H9 (cell line): ENCODE results near the gene CFAP77. TPM values are rescaled to one million over a fixed set of nuclear protein-coding genes. Genes with fewer than 3 reads are reported as not detected.

Experiments used
- DNase-seq: peaks from one replicate; pipeline ENCODE4 v3.0.0-alpha.2; 2017
- H2AFZ ChIP-seq: one replicate; pipeline ENCODE4 v1.6.1; 2013; ENCODE audit warnings: mild to moderate bottlenecking, low read length, control low read depth, moderate library complexity
- H2AK5ac ChIP-seq: 2 replicates; pipeline ENCODE4 v1.6.1; 2013; ENCODE audit warnings: low read length, control low read depth, mixed read lengths; ENCODE audit not compliant: insufficient read length
- H2BK120ac ChIP-seq: one replicate; pipeline ENCODE4 v1.6.1; 2013; ENCODE audit warnings: low read depth, mild to moderate bottlenecking, low read length, control low read depth, inconsistent platforms; ENCODE audit not compliant: poor library complexity, severe bottlenecking
- H2BK12ac ChIP-seq: 2 replicates; pipeline ENCODE4 v1.6.1; 2013; ENCODE audit warnings: low read length, control low read depth, mixed read lengths, low read depth; ENCODE audit not compliant: insufficient read length
- H2BK15ac ChIP-seq: 2 replicates; pipeline ENCODE4 v1.6.1; 2013; ENCODE audit warnings: low read depth, low read length, control low read depth
- H2BK20ac ChIP-seq: one replicate; pipeline ENCODE4 v1.6.1; 2013; ENCODE audit warnings: low read depth, mild to moderate bottlenecking, low read length, control low read depth, inconsistent platforms; ENCODE audit not compliant: poor library complexity, severe bottlenecking
- H2BK5ac ChIP-seq: 2 replicates; pipeline ENCODE4 v1.6.1; 2013; ENCODE audit warnings: low read length, control low read depth, mixed read lengths; ENCODE audit not compliant: insufficient read length
- H3K14ac ChIP-seq: 2 replicates; pipeline ENCODE4 v1.6.1; 2013; ENCODE audit warnings: low read length, control low read depth; ENCODE audit not compliant: insufficient read depth
- H3K18ac ChIP-seq: 2 replicates; pipeline ENCODE4 v1.6.1; 2013; ENCODE audit warnings: low read depth, mild to moderate bottlenecking, mixed read lengths, low read length, control low read depth; ENCODE audit not compliant: insufficient read length
- H3K23ac ChIP-seq: 2 replicates; pipeline ENCODE4 v1.6.1; 2013; ENCODE audit warnings: low read length, control low read depth, mixed read lengths, low read depth; ENCODE audit not compliant: insufficient read length
- H3K23me2 ChIP-seq: 2 replicates; pipeline ENCODE4 v1.6.1; 2013; ENCODE audit warnings: low read depth, mild to moderate bottlenecking, mixed read lengths, low read length, control low read depth; ENCODE audit not compliant: insufficient read length, poor library complexity, severe bottlenecking
- H3K27ac ChIP-seq: 2 replicates; pipeline ENCODE4 v1.5.1; 2013; ENCODE audit warnings: low read length, control low read depth, mixed read lengths, low read depth; ENCODE audit not compliant: insufficient read length
- H3K27me3 ChIP-seq: 2 replicates; pipeline ENCODE4 v1.6.1; 2013; ENCODE audit warnings: low read length, control low read depth, inconsistent platforms; ENCODE audit not compliant: insufficient read depth
- H3K4ac ChIP-seq: 2 replicates; pipeline ENCODE4 v1.6.1; 2013; ENCODE audit warnings: low read depth, mild to moderate bottlenecking, control low read depth, inconsistent platforms, low read length, moderate library complexity
- H3K4me1 ChIP-seq: 2 replicates; pipeline ENCODE4 v1.6.1; 2013; ENCODE audit warnings: low read length, control low read depth, inconsistent platforms; ENCODE audit not compliant: insufficient read depth
- H3K4me2 ChIP-seq: 2 replicates; pipeline ENCODE4 v1.6.1; 2013; ENCODE audit warnings: low read length, control low read depth, mixed read lengths; ENCODE audit not compliant: insufficient read length, insufficient read depth
- H3K56ac ChIP-seq: 2 replicates; pipeline ENCODE4 v1.6.1; 2013; ENCODE audit warnings: low read depth, mild to moderate bottlenecking, mixed read lengths, low read length, control low read depth; ENCODE audit not compliant: insufficient read length
- H3K79me1 ChIP-seq: 2 replicates; pipeline ENCODE4 v1.6.1; 2013; ENCODE audit warnings: low read depth, mild to moderate bottlenecking, moderate library complexity, low read length, control low read depth, inconsistent platforms; ENCODE audit not compliant: insufficient read depth, poor library complexity, severe bottlenecking
- H3K79me2 ChIP-seq: 2 replicates; pipeline ENCODE4 v1.6.1; 2013; ENCODE audit warnings: low read length, control low read depth, inconsistent platforms; ENCODE audit not compliant: insufficient read depth
- H3K9ac ChIP-seq: 2 replicates; pipeline ENCODE4 v1.6.1; 2013; ENCODE audit warnings: low read length, control low read depth, mixed read lengths; ENCODE audit not compliant: insufficient read length; ENCODE audit errors: extremely low read depth
- H3K9me3 ChIP-seq: one replicate; pipeline ENCODE4 v1.6.1; 2013; ENCODE audit warnings: low read depth, low read length, inconsistent platforms; ENCODE audit not compliant: control insufficient read depth
- H3T11ph ChIP-seq: one replicate; pipeline ENCODE4 v1.6.1; 2013; ENCODE audit warnings: mild to moderate bottlenecking, low read length, control low read depth, inconsistent platforms
- H4K20me1 ChIP-seq: one replicate; pipeline ENCODE4 v1.6.1; 2013; ENCODE audit not compliant: control insufficient read depth, insufficient read length, insufficient read depth
- H4K5ac ChIP-seq: 2 replicates; pipeline ENCODE4 v1.6.1; 2013; ENCODE audit warnings: low read depth, mild to moderate bottlenecking, mixed read lengths, low read length, control low read depth; ENCODE audit not compliant: insufficient read length
- H4K8ac ChIP-seq: replicated peaks from 2 replicates; pipeline ENCODE4 v1.6.1; 2013; ENCODE audit warnings: low read length, control low read depth, mixed read lengths, low read depth; ENCODE audit not compliant: insufficient read length
- H4K91ac ChIP-seq: 2 replicates; pipeline ENCODE4 v1.6.1; 2013; ENCODE audit warnings: low read depth, mild to moderate bottlenecking, moderate library complexity, mixed read lengths, low read length, control low read depth; ENCODE audit not compliant: insufficient read length
- H3K27ac Mint-ChIP-seq, 3 experiments: 2 replicates in 2 of 3; 3 replicates in 1 of 3; pipeline ENCODE4 v1.8.0; 2020 to 2021; ENCODE audit warnings: mixed read lengths in 3 of 3, mild to moderate bottlenecking in 1 of 3, moderate library complexity in 1 of 3
- H3K27me3 Mint-ChIP-seq: 2 replicates; pipeline ENCODE4 v1.8.0; 2021; ENCODE audit warnings: low read depth, mild to moderate bottlenecking, moderate library complexity, mixed read lengths
- H3K36me3 Mint-ChIP-seq, 3 experiments: 2 replicates in 2 of 3; 3 replicates in 1 of 3; pipeline ENCODE4 v1.8.0; 2020 to 2021; ENCODE audit warnings: low read depth in 3 of 3, mixed read lengths in 3 of 3; ENCODE audit not compliant: insufficient read depth in 1 of 3
- H3K4me1 Mint-ChIP-seq, 2 experiments: 2 replicates each; pipeline ENCODE4 v1.8.0; 2020; ENCODE audit warnings: mixed read lengths in 2 of 2
- H3K4me3 Mint-ChIP-seq, 2 experiments: 2 replicates in 1 of 2; 3 replicates in 1 of 2; pipeline ENCODE4 v1.8.0; 2020 to 2021; ENCODE audit warnings: mild to moderate bottlenecking in 2 of 2, mixed read lengths in 2 of 2, moderate library complexity in 1 of 2
- H3K9me3 Mint-ChIP-seq, 2 experiments: 2 replicates in 1 of 2; 3 replicates in 1 of 2; pipeline ENCODE4 v1.8.0; 2020; ENCODE audit warnings: mild to moderate bottlenecking in 2 of 2, mixed read lengths in 2 of 2, moderate library complexity in 1 of 2
- CTCF ChIP-seq: fragments of 200-600 bp; sonication (generic); conservative IDR thresholded peaks from 3 replicates; pipeline ENCODE4 v1.8.0; 2021; ENCODE audit warnings: antibody characterized with exemption, mild to moderate bottlenecking
- WGBS: extraction: QIAGEN DNeasy Blood & Tissue Kit; methylation state at CpG from one replicate; pipeline ENCODE4 v1.1.7; 2013; ENCODE audit warnings: missing lambda C conversion rate, low lambda C conversion rate, mixed read lengths; ENCODE audit not compliant: insufficient read length; ENCODE audit errors: extremely low coverage; 5-methylcytosine and 5-hydroxymethylcytosine counted together
- total RNA-seq: library from RNA; stranded (reverse); gene quantifications from 2 replicates; pipeline ENCODE4 v1.2.1, GENCODE V29; 2021

Gene CFAP77
- total RNA-seq, 1 experiment from 2014 or later: 0.72 TPM

GRCh38 chr9:132610661-132611060, 200.7 kb downstream of the CFAP77 start:
- Mint-ChIP-seq H3K9me3 (no peaks in the 10 kb centered on the region), H3K36me3 (peaks cover 26 to 80% (median 54%) of the 10 kb centered on the region in 3 experiments), H3K4me3 (no peak overlapping the region), H3K4me1 (peaks cover 22 to 29% of the 10 kb centered on the region in 2 experiments), H3K27me3 (no peaks in the 10 kb centered on the region; the same call in 1 of the 2 replicates), H3K27ac (peak overlapping the region in 2 of 3 experiments; percentile 73 to 90; a peak in 3 of 7 replicates)
- Histone ChIP-seq H4K20me1 (no peaks in the 10 kb centered on the region), H3K79me2 (no peaks in the 10 kb centered on the region), H3K4me1 (no peaks in the 10 kb centered on the region), H2BK120ac (no peak overlapping the region), H3K23me2 (no peaks in the 10 kb centered on the region), H3K9ac (no peak overlapping the region), H3K18ac (no peak overlapping the region), H3K14ac (no peak overlapping the region), H2BK20ac (no peak overlapping the region), H3K27ac (no peak overlapping the region), H3K56ac (no peak overlapping the region), H2BK15ac (no peak overlapping the region), H3K79me1 (no peaks in the 10 kb centered on the region), H3K9me3 (no peaks in the 10 kb centered on the region), H2BK5ac (no peak overlapping the region), H3K4ac (no peak overlapping the region), H3T11ph (no peak overlapping the region), H3K23ac (no peak overlapping the region), H3K27me3 (no peaks in the 10 kb centered on the region), H2AK5ac (no peak overlapping the region), H4K8ac (no peak overlapping the region), H2AFZ (no peak overlapping the region), H4K91ac (no peak overlapping the region), H4K5ac (no peak overlapping the region), H2BK12ac (no peak overlapping the region), H3K4me2 (no peak overlapping the region)
- WGBS: no CpG with 5 or more reads among the region's 12 CpGs
- no peak for TF ChIP-seq CTCF
- no peak for DNase-seq
